Astrocyte of the hippocampus (primary cell): Measurements from ENCODE around the gene WNT6.

Source experiments
- DNase-seq: peaks from one replicate; pipeline ENCODE4 v3.0.0; 2011; ENCODE audit warnings: low read depth, low spot score

Gene WNT6

GRCh38 chr2:218877891-218878290 is 18.3 kb downstream of the WNT6 start:
- no peak for DNase-seq

- no peak for DNase-seq
Observed at GRCh38 chr2:218878486-218878885, 18.9 kb downstream of the WNT6 start.

GRCh38 chr2:218878926-218879761 is 19.5 kb downstream of the WNT6 start:
- DNase-seq = no peak

- no peak for DNase-seq
Observed at GRCh38 chr2:218879776-218880101, 20.1 kb downstream of the WNT6 start.

- DNase-seq = no peak
Observed at GRCh38 chr2:218880102-218880858, 20.7 kb downstream of the WNT6 start, which contains the start of gene WNT10A. WNT10A (plus strand) TSS chr2:218880852; CDS start chr2:218880996, 144 bp downstream.

GRCh38 chr2:218880859-218881594 is 21.4 kb downstream of the WNT6 start:
- no peak for DNase-seq

- DNase-seq = no peak
Observed at GRCh38 chr2:218881744-218882460, 22.3 kb downstream of the WNT6 start.

GRCh38 chr2:218882461-218882816 is 22.8 kb downstream of the WNT6 start:
- no peak for DNase-seq

GRCh38 chr2:218882866-218883366 is 23.3 kb downstream of the WNT6 start:
- DNase-seq = no peak

GRCh38 chr2:218883491-218884490 is 24.2 kb downstream of the WNT6 start:
- no peak for DNase-seq

- no peak for DNase-seq
Observed at GRCh38 chr2:218884519-218884918, 24.9 kb downstream of the WNT6 start.

GRCh38 chr2:218885981-218886947 is 26.7 kb downstream of the WNT6 start:
- no peak for DNase-seq

GRCh38 chr2:218887079-218887478 is 27.5 kb downstream of the WNT6 start:
- no peak for DNase-seq

GRCh38 chr2:218888341-218888740 is 28.7 kb downstream of the WNT6 start:
- DNase-seq = no peak

- no peak for DNase-seq
Observed at GRCh38 chr2:218889937-218890336, 30.3 kb downstream of the WNT6 start.

- DNase-seq = no peak
Observed at GRCh38 chr2:218890369-218890768, 30.8 kb downstream of the WNT6 start.

GRCh38 chr2:218891275-218892135 is 31.9 kb downstream of the WNT6 start:
- no peak for DNase-seq
